Astrocyte (in vitro differentiated cells and primary cell): ENCODE results near the gene RBM19. TPM values are rescaled to one million over a fixed set of nuclear protein-coding genes. Genes with fewer than 3 reads are reported as not detected.

ENCODE experiments used
- DNase-seq: peaks from one replicate; pipeline ENCODE4 v3.0.0-alpha.2; 2010; ENCODE audit warnings: low read depth
- FAIRE-seq: peaks from 2 replicates; lab custom pipeline; 2011; peaks lifted over from hg19 to GRCh38; lab: Jason Lieb, UNC
- H2AFZ ChIP-seq: 2 replicates; pipeline ENCODE4 v1.6.0; 2012; ENCODE audit warnings: low read depth, low read length, inconsistent platforms
- H3K27ac ChIP-seq: 2 replicates; pipeline ENCODE4 v1.5.1; 2011; ENCODE audit warnings: low read depth, low read length, inconsistent platforms
- H3K27me3 ChIP-seq: 2 replicates; pipeline ENCODE4 v1.6.0; 2011; ENCODE audit warnings: low read length, inconsistent platforms; ENCODE audit not compliant: insufficient read depth
- H3K36me3 ChIP-seq: 2 replicates; pipeline ENCODE4 v1.5.1; 2011; ENCODE audit warnings: low read length, inconsistent platforms; ENCODE audit not compliant: insufficient read depth
- H3K4me1 ChIP-seq: 2 replicates; pipeline ENCODE4 v1.5.1; 2011; ENCODE audit warnings: low read length, inconsistent platforms; ENCODE audit not compliant: insufficient read depth
- H3K4me2 ChIP-seq: 2 replicates; pipeline ENCODE4 v1.6.0; 2012; ENCODE audit warnings: low read length, inconsistent platforms
- H3K4me3 ChIP-seq: 2 replicates; pipeline ENCODE4 v1.5.1; 2011; ENCODE audit warnings: low read depth, mild to moderate bottlenecking, low read length, inconsistent platforms; ENCODE audit not compliant: insufficient read depth
- H3K79me2 ChIP-seq: 2 replicates; pipeline ENCODE4 v1.6.0; 2012; ENCODE audit warnings: mild to moderate bottlenecking, low read length, inconsistent platforms; ENCODE audit not compliant: insufficient read depth
- H3K9ac ChIP-seq: 2 replicates; pipeline ENCODE4 v1.6.0; 2012; ENCODE audit warnings: mild to moderate bottlenecking, low read length, inconsistent platforms
- H3K9me3 ChIP-seq: 2 replicates; pipeline ENCODE4 v1.5.1; 2012; ENCODE audit warnings: low read depth, mild to moderate bottlenecking, low read length, inconsistent platforms; ENCODE audit not compliant: insufficient read depth
- H4K20me1 ChIP-seq: 2 replicates; pipeline ENCODE4 v1.6.0; 2012; ENCODE audit warnings: low read length, inconsistent platforms; ENCODE audit not compliant: insufficient read depth
- H3K27ac Mint-ChIP-seq: one replicate; pipeline ENCODE4 v1.8.0; 2021; ENCODE audit warnings: mild to moderate bottlenecking, mixed read lengths; ENCODE audit not compliant: unreplicated experiment
- H3K27me3 Mint-ChIP-seq: one replicate; pipeline ENCODE4 v1.8.0; 2021; ENCODE audit warnings: low read depth, mixed read lengths; ENCODE audit not compliant: unreplicated experiment
- H3K36me3 Mint-ChIP-seq: one replicate; pipeline ENCODE4 v1.8.0; 2021; ENCODE audit warnings: low read depth, mixed read lengths; ENCODE audit not compliant: unreplicated experiment
- H3K4me1 Mint-ChIP-seq: one replicate; pipeline ENCODE4 v1.8.0; 2021; ENCODE audit warnings: low read depth, mixed read lengths; ENCODE audit not compliant: unreplicated experiment
- H3K4me3 Mint-ChIP-seq: one replicate; pipeline ENCODE4 v1.8.0; 2021; ENCODE audit warnings: mild to moderate bottlenecking, moderate library complexity, mixed read lengths; ENCODE audit not compliant: unreplicated experiment
- H3K9me3 Mint-ChIP-seq: one replicate; pipeline ENCODE4 v1.8.0; 2021; ENCODE audit warnings: mild to moderate bottlenecking, mixed read lengths; ENCODE audit not compliant: unreplicated experiment
- EZH2 ChIP-seq: IDR thresholded peaks from 2 replicates; pipeline ENCODE4 v1.6.1; 2012; ENCODE audit warnings: mild to moderate bottlenecking, low read length, inconsistent platforms; ENCODE audit not compliant: insufficient read depth
- total RNA-seq: library from RNA; stranded (reverse); gene quantifications from 2 replicates; pipeline ENCODE4 v1.2.1, GENCODE V29; 2021
- TF ChIP-seq, protein P1 (sequence below): IDR thresholded peaks from 2 replicates; pipeline ENCODE4 v1.5.1; 2011; ENCODE audit warnings: low read depth, mild to moderate bottlenecking, inconsistent platforms, low read length, moderate library complexity; ENCODE audit not compliant: insufficient read depth

Gene RBM19
- total RNA-seq, 1 donor from 2014 or later, result 32.3 TPM

DNA sequence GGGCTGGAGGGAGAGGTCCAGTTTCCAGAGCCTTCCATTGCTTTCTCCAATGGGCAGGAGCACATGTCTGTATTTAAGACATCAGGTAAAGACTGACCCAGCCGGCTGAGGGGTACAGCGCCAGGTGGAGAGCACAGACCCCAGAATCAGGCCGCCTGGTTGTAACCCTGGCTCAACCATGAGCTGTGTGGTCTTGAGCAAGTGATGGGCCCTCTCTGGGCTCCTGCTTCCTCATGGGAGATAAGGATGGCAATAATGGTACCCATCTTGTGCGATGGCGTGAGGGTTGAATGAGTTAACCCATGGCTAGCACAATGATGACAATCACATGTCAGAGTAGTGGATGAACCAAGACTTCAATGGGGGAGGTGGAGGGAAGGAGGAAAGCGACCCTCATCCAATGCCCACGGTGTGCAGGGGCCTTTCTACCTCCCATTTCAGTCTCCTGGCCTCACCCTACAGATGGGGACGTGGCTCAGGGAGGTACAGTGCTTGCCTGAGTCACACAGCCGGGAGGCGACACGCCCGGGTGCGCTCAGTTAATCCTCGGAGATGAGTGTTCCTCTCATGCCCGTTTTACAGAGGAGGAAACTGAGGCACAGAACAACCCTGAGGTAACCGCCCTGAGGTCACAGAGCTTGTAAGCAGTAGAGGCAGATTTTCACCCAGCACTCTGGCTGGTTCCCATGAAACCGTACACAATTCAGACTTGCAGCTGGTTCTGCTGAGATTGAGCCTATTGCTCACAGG lies 163.9 kb downstream of the RBM19 start:
- Histone ChIP-seq H2AFZ (no peak overlapping the region), H3K36me3 (no peaks in the 10 kb centered on the region), H3K4me1 (no peaks in the 10 kb centered on the region), H3K4me3 (no peak overlapping the region), H3K27ac (no peak overlapping the region), H3K4me2 (no peak overlapping the region), H3K9ac (no peak overlapping the region), H4K20me1 (no peaks in the 10 kb centered on the region), H3K27me3 (no peaks in the 10 kb centered on the region), H3K9me3 (peaks cover 4% of the 10 kb centered on the region), H3K79me2 (no peaks in the 10 kb centered on the region)
- peaks cover 41% of the 10 kb centered on the region for H3K27me3 Mint-ChIP-seq
- no peak overlapping the region for H3K4me3 Mint-ChIP-seq
- H3K27ac Mint-ChIP-seq, result no peak overlapping the region
- H3K4me1 Mint-ChIP-seq, result no peaks in the 10 kb centered on the region
- no peak for FAIRE-seq
- DNase-seq, result no peak
- TF ChIP-seq EZH2, result no peak
- TF ChIP-seq, protein P1, sequence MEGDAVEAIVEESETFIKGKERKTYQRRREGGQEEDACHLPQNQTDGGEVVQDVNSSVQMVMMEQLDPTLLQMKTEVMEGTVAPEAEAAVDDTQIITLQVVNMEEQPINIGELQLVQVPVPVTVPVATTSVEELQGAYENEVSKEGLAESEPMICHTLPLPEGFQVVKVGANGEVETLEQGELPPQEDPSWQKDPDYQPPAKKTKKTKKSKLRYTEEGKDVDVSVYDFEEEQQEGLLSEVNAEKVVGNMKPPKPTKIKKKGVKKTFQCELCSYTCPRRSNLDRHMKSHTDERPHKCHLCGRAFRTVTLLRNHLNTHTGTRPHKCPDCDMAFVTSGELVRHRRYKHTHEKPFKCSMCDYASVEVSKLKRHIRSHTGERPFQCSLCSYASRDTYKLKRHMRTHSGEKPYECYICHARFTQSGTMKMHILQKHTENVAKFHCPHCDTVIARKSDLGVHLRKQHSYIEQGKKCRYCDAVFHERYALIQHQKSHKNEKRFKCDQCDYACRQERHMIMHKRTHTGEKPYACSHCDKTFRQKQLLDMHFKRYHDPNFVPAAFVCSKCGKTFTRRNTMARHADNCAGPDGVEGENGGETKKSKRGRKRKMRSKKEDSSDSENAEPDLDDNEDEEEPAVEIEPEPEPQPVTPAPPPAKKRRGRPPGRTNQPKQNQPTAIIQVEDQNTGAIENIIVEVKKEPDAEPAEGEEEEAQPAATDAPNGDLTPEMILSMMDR, result no peak
- H3K9me3 Mint-ChIP-seq, result peaks cover 16% of the 10 kb centered on the region
- H3K36me3 Mint-ChIP-seq, result peaks cover 3% of the 10 kb centered on the region

DNA sequence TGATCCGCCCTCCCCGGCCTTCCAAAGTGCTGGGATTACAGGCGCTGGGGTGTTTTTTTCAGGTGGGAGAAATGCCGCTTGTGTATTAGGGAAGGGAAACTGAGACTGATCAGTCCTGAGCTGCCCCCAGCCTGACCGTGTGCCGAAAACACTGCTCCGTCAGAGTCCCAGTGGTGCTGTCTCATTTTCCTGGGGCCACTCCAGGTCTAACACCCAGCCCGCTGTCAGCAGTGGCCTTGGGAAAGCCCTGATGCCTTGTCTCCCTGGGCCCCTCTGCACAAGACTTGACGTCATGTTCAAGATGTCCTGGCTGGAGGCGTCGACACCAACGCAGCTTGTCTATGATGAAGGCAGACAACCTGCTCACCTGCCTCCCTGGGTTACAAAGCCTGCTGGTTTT lies 165.9 kb downstream of the RBM19 start:
- no peaks in the 10 kb centered on the region for H3K9me3 Mint-ChIP-seq
- FAIRE-seq (no peak), DNase-seq (no peak)
- no peaks in the 10 kb centered on the region for H3K36me3 Mint-ChIP-seq
- no peak overlapping the region for H3K9ac ChIP-seq
- no peak overlapping the region for H2AFZ ChIP-seq
- no peaks in the 10 kb centered on the region for H4K20me1 ChIP-seq
- peaks cover 9% of the 10 kb centered on the region for H3K27me3 ChIP-seq
- H3K4me1 ChIP-seq, result no peaks in the 10 kb centered on the region
- no peaks in the 10 kb centered on the region for H3K4me1 Mint-ChIP-seq
- no peak overlapping the region for H3K27ac Mint-ChIP-seq
- no peaks in the 10 kb centered on the region for H3K79me2 ChIP-seq
- no peaks in the 10 kb centered on the region for H3K9me3 ChIP-seq
- no peaks in the 10 kb centered on the region for H3K36me3 ChIP-seq
- no peak overlapping the region for H3K27ac ChIP-seq
- H3K27me3 Mint-ChIP-seq, result peaks cover 40% of the 10 kb centered on the region
- H3K4me3 Mint-ChIP-seq, result no peak overlapping the region
- H3K4me3 ChIP-seq, result no peak overlapping the region
- TF ChIP-seq, protein P1, result no peak
- TF ChIP-seq EZH2, result no peak
- no peak overlapping the region for H3K4me2 ChIP-seq

DNA sequence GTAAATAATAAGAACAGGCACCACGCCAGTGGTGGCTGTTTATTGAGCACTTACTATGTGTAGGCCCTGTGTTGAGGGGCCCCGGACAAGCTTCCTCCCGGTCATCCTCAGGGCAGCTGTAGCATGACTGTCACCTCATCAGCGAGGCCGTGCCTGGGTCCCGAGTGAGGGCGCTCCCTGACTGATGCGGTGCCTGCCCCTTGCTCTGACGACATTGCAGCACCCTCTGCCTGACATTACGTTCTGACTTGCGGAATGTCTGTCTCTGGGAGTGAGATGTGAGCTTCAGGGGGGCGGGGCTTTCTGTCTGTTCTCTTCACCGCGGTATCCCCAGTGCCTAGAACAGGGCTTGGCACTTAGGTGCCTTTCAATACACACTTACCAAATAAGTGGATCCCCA lies 167.6 kb downstream of the RBM19 start:
- TF ChIP-seq EZH2, result no peak
- TF ChIP-seq, protein P1, result no peak
- no peak overlapping the region for H3K4me3 ChIP-seq
- no peaks in the 10 kb centered on the region for H4K20me1 ChIP-seq
- no peak overlapping the region for H3K4me3 Mint-ChIP-seq
- no peak overlapping the region for H3K27ac Mint-ChIP-seq
- no peaks in the 10 kb centered on the region for H3K4me1 Mint-ChIP-seq
- FAIRE-seq, result no peak
- no peaks in the 10 kb centered on the region for H3K36me3 ChIP-seq
- no peaks in the 10 kb centered on the region for H3K36me3 Mint-ChIP-seq
- no peaks in the 10 kb centered on the region for H3K9me3 ChIP-seq
- no peak overlapping the region for H3K9ac ChIP-seq
- no peaks in the 10 kb centered on the region for H3K9me3 Mint-ChIP-seq
- peaks cover 45% of the 10 kb centered on the region for H3K27me3 Mint-ChIP-seq
- no peaks in the 10 kb centered on the region for H3K79me2 ChIP-seq
- H2AFZ ChIP-seq, result no peak overlapping the region
- H3K4me1 ChIP-seq, result no peaks in the 10 kb centered on the region
- H3K27ac ChIP-seq, result no peak overlapping the region
- no peak overlapping the region for H3K4me2 ChIP-seq
- DNase-seq, result no peak
- H3K27me3 ChIP-seq, result peaks cover 14% of the 10 kb centered on the region
